WTC11 (cell line): ENCODE measurements around the gene SLAMF6. TPM values are rescaled to one million over a fixed set of nuclear protein-coding genes. Genes with fewer than 3 reads are reported as not detected.
A peak's percentile ranks its signal among the peaks of the same experiment; 100 is the strongest.

Experiments
- ATAC-seq: fragments of 200-7000 bp; cut with Tn5 transposase; 2 replicates; pipeline ENCODE4 v1.10.0; 2021; ENCODE audit warnings: mild to moderate bottlenecking, moderate library complexity
- CTCF ChIA-PET: fragments of 300-600 bp; sonication (Branson Sonifier 250); formaldehyde crosslinking; loops from one replicate; lab custom pipeline; 2021; ENCODE audit warnings: antibody characterized with exemption; lab: Charles Lee
- POLR2A ChIA-PET: fragments of 350-600 bp; sonication (Branson Sonifier 250); formaldehyde crosslinking; loops from one replicate; lab custom pipeline; 2021; ENCODE audit warnings: antibody characterized with exemption; lab: Charles Lee
- DNase-seq: peaks from one replicate; pipeline ENCODE4 v3.0.0; 2021; ENCODE audit warnings: low spot score
- H3K27ac Mint-ChIP-seq: 2 replicates; pipeline ENCODE4 v1.8.0; 2021; ENCODE audit warnings: mixed read lengths
- H3K27me3 Mint-ChIP-seq: 2 replicates; pipeline ENCODE4 v1.8.0; 2021; ENCODE audit warnings: low read depth, mild to moderate bottlenecking, moderate library complexity, mixed read lengths
- H3K36me3 Mint-ChIP-seq: 2 replicates; pipeline ENCODE4 v1.8.0; 2021; ENCODE audit warnings: mixed read lengths
- H3K4me1 Mint-ChIP-seq: 2 replicates; pipeline ENCODE4 v1.8.0; 2022; ENCODE audit warnings: mixed read lengths
- H3K4me3 Mint-ChIP-seq: 2 replicates; pipeline ENCODE4 v1.8.0; 2021; ENCODE audit warnings: mild to moderate bottlenecking, moderate library complexity, mixed read lengths
- H3K9me3 Mint-ChIP-seq: 2 replicates; pipeline ENCODE4 v1.8.0; 2021; ENCODE audit warnings: mixed read lengths
- CBFB ChIP-seq: sonication (generic); formaldehyde crosslinking; IDR thresholded peaks from 2 replicates; pipeline ENCODE4 v1.8.1; 2022; ENCODE audit warnings: mild to moderate bottlenecking, low read depth, missing genetic modification reagents
- CREM ChIP-seq: sonication (generic); formaldehyde crosslinking; IDR thresholded peaks from 2 replicates; pipeline ENCODE4 v1.8.1; 2022; ENCODE audit warnings: mild to moderate bottlenecking, missing genetic modification reagents, moderate library complexity
- ELF4 ChIP-seq: sonication (generic); formaldehyde crosslinking; IDR thresholded peaks from 2 replicates; pipeline ENCODE4 v1.8.1; 2022; ENCODE audit warnings: low read depth, mild to moderate bottlenecking, moderate library complexity, missing genetic modification reagents
- FOXJ3 ChIP-seq: sonication (generic); formaldehyde crosslinking; IDR thresholded peaks from 2 replicates; pipeline ENCODE4 v1.9.0; 2021; ENCODE audit warnings: missing genetic modification reagents, mild to moderate bottlenecking, borderline replicate concordance
- GABPB1 ChIP-seq: sonication (generic); formaldehyde crosslinking; IDR thresholded peaks from 2 replicates; pipeline ENCODE4 v1.8.1; 2023; ENCODE audit warnings: mild to moderate bottlenecking, missing genetic modification reagents
- GRHL2 ChIP-seq: fragments of 250-450 bp; sonication (Bioruptor Pico); IDR thresholded peaks from 2 replicates; pipeline ENCODE4 v1.8.0; 2022; ENCODE audit warnings: mild to moderate bottlenecking, moderate library complexity; ENCODE audit not compliant: insufficient replicate concordance, severe bottlenecking
- HMGA2 ChIP-seq: fragments of 250-450 bp; sonication (Bioruptor Pico); IDR thresholded peaks from 2 replicates; pipeline ENCODE4 v1.4.0; 2021; ENCODE audit warnings: mild to moderate bottlenecking, moderate library complexity
- NFATC4 ChIP-seq: fragments of 250-450 bp; sonication (Bioruptor Pico); IDR thresholded peaks from 2 replicates; pipeline ENCODE4 v1.9.0; 2021; ENCODE audit warnings: mild to moderate bottlenecking
- NR3C1 ChIP-seq: sonication (generic); formaldehyde crosslinking; conservative IDR thresholded peaks from 2 replicates; pipeline ENCODE4 v1.8.1; 2023; ENCODE audit warnings: low read depth, mild to moderate bottlenecking, missing genetic modification reagents
- RELA ChIP-seq: sonication (generic); formaldehyde crosslinking; IDR thresholded peaks from 2 replicates; pipeline ENCODE4 v1.8.1; 2022; ENCODE audit warnings: missing genetic modification reagents, mild to moderate bottlenecking, borderline replicate concordance
- RORB ChIP-seq: fragments of 250-450 bp; sonication (Bioruptor Pico); IDR thresholded peaks from 2 replicates; pipeline ENCODE4 v1.9.0; 2021; ENCODE audit warnings: mild to moderate bottlenecking
- TEAD4 ChIP-seq: sonication (generic); formaldehyde crosslinking; IDR thresholded peaks from 2 replicates; pipeline ENCODE4 v1.8.0; 2022; ENCODE audit warnings: mild to moderate bottlenecking, missing genetic modification reagents
- ZBTB21 ChIP-seq: sonication (generic); formaldehyde crosslinking; IDR thresholded peaks from 2 replicates; pipeline ENCODE4 v1.8.1; 2023; ENCODE audit warnings: mild to moderate bottlenecking, missing genetic modification reagents, borderline replicate concordance
- ZNF423 ChIP-seq: fragments of 250-450 bp; sonication (Bioruptor Pico); IDR thresholded peaks from 2 replicates; pipeline ENCODE4 v2.1.2; 2022; ENCODE audit warnings: mild to moderate bottlenecking, moderate library complexity
- total RNA-seq: library from RNA; stranded (reverse); gene quantifications from 3 replicates; pipeline ENCODE4 v1.2.3, GENCODE V29; 2021
- TF ChIP-seq, protein P1 (sequence below): fragments of 200-600 bp; IDR thresholded peaks from 2 replicates; pipeline ENCODE4 v1.8.0; 2022; ENCODE audit warnings: antibody characterized with exemption
- TF ChIP-seq, protein P2 (sequence below): sonication (generic); formaldehyde crosslinking; IDR thresholded peaks from 2 replicates; pipeline ENCODE4 v1.8.1; 2023; ENCODE audit warnings: mild to moderate bottlenecking, missing genetic modification reagents, moderate library complexity
- TF ChIP-seq, protein P3 (sequence below): sonication (generic); formaldehyde crosslinking; IDR thresholded peaks from 2 replicates; pipeline ENCODE4 v1.8.0; 2023; ENCODE audit warnings: missing genetic modification reagents, mild to moderate bottlenecking, borderline replicate concordance
- TF ChIP-seq, protein P4 (sequence below): sonication (generic); formaldehyde crosslinking; IDR thresholded peaks from 2 replicates; pipeline ENCODE4 v1.8.0; 2022; ENCODE audit warnings: mild to moderate bottlenecking, missing genetic modification reagents
- TF ChIP-seq, protein P5 (sequence below): fragments of 250-450 bp; sonication (Bioruptor Pico); conservative IDR thresholded peaks from 2 replicates; pipeline ENCODE4 v1.9.0; 2021; ENCODE audit warnings: mild to moderate bottlenecking

Gene SLAMF6
- total RNA-seq, 1 experiment from 2014 or later, result not detected

DNA sequence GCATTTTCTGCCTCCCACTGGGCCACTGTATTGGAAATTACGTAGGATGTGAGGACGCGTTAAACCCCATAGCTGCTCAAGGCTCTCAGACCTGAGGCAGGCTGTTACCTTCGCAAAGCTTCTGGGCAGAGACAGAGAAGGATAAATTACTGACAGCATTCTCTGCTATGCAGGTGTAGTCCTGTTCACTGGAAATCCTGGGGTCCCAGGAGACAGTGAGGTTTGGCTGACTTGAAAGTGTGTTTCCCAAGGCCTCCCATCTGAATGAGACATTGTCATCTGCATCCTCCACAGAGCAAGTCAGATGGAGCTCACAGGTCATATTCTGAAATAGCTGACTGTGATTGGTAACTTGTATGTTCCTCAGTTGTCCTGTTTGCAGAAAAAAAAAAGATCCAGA is 32.0 kb downstream of the SLAMF6 start:
- H3K9me3 Mint-ChIP-seq, result no peaks in the 10 kb centered on the region
- ChIA-PET CTCF (no interaction called here), POLR2A (no interaction called here)
- H3K4me1 Mint-ChIP-seq, result peaks cover 12% of the 10 kb centered on the region
- H3K27ac Mint-ChIP-seq, result no peak overlapping the region
- no peaks in the 10 kb centered on the region for H3K27me3 Mint-ChIP-seq
- ATAC-seq, result peak; percentile 43
- peak; percentile 14 for DNase-seq
- H3K4me3 Mint-ChIP-seq, result no peak overlapping the region
- TF ChIP-seq NR3C1 (CRISPR knock-in tag) (no peak), RORB (CRISPR knock-in tag) (no peak), ELF4 (CRISPR knock-in tag) (no peak), TEAD4 (CRISPR knock-in tag) (no peak), GRHL2 (no peak), NFATC4 (no peak), ZBTB21 (CRISPR knock-in tag) (no peak), HMGA2 (CRISPR knock-in tag) (no peak), RELA (CRISPR knock-in tag) (no peak), FOXJ3 (CRISPR knock-in tag) (no peak), GABPB1 (no peak), CBFB (CRISPR knock-in tag) (no peak), CREM (CRISPR knock-in tag) (no peak), ZNF423 (CRISPR knock-in tag) (no peak)
- TF ChIP-seq, protein P1, sequence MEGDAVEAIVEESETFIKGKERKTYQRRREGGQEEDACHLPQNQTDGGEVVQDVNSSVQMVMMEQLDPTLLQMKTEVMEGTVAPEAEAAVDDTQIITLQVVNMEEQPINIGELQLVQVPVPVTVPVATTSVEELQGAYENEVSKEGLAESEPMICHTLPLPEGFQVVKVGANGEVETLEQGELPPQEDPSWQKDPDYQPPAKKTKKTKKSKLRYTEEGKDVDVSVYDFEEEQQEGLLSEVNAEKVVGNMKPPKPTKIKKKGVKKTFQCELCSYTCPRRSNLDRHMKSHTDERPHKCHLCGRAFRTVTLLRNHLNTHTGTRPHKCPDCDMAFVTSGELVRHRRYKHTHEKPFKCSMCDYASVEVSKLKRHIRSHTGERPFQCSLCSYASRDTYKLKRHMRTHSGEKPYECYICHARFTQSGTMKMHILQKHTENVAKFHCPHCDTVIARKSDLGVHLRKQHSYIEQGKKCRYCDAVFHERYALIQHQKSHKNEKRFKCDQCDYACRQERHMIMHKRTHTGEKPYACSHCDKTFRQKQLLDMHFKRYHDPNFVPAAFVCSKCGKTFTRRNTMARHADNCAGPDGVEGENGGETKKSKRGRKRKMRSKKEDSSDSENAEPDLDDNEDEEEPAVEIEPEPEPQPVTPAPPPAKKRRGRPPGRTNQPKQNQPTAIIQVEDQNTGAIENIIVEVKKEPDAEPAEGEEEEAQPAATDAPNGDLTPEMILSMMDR, result no peak
- TF ChIP-seq, protein P2, sequence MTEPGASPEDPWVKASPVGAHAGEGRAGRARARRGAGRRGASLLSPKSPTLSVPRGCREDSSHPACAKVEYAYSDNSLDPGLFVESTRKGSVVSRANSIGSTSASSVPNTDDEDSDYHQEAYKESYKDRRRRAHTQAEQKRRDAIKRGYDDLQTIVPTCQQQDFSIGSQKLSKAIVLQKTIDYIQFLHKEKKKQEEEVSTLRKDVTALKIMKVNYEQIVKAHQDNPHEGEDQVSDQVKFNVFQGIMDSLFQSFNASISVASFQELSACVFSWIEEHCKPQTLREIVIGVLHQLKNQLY (CRISPR knock-in tag), result no peak
- TF ChIP-seq, protein P3, sequence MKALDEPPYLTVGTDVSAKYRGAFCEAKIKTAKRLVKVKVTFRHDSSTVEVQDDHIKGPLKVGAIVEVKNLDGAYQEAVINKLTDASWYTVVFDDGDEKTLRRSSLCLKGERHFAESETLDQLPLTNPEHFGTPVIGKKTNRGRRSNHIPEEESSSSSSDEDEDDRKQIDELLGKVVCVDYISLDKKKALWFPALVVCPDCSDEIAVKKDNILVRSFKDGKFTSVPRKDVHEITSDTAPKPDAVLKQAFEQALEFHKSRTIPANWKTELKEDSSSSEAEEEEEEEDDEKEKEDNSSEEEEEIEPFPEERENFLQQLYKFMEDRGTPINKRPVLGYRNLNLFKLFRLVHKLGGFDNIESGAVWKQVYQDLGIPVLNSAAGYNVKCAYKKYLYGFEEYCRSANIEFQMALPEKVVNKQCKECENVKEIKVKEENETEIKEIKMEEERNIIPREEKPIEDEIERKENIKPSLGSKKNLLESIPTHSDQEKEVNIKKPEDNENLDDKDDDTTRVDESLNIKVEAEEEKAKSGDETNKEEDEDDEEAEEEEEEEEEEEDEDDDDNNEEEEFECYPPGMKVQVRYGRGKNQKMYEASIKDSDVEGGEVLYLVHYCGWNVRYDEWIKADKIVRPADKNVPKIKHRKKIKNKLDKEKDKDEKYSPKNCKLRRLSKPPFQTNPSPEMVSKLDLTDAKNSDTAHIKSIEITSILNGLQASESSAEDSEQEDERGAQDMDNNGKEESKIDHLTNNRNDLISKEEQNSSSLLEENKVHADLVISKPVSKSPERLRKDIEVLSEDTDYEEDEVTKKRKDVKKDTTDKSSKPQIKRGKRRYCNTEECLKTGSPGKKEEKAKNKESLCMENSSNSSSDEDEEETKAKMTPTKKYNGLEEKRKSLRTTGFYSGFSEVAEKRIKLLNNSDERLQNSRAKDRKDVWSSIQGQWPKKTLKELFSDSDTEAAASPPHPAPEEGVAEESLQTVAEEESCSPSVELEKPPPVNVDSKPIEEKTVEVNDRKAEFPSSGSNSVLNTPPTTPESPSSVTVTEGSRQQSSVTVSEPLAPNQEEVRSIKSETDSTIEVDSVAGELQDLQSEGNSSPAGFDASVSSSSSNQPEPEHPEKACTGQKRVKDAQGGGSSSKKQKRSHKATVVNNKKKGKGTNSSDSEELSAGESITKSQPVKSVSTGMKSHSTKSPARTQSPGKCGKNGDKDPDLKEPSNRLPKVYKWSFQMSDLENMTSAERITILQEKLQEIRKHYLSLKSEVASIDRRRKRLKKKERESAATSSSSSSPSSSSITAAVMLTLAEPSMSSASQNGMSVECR (CRISPR knock-in tag), result no peak
- TF ChIP-seq, protein P4, sequence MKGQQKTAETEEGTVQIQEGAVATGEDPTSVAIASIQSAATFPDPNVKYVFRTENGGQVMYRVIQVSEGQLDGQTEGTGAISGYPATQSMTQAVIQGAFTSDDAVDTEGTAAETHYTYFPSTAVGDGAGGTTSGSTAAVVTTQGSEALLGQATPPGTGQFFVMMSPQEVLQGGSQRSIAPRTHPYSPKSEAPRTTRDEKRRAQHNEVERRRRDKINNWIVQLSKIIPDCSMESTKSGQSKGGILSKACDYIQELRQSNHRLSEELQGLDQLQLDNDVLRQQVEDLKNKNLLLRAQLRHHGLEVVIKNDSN (CRISPR knock-in tag), result no peak
- TF ChIP-seq, protein P5, sequence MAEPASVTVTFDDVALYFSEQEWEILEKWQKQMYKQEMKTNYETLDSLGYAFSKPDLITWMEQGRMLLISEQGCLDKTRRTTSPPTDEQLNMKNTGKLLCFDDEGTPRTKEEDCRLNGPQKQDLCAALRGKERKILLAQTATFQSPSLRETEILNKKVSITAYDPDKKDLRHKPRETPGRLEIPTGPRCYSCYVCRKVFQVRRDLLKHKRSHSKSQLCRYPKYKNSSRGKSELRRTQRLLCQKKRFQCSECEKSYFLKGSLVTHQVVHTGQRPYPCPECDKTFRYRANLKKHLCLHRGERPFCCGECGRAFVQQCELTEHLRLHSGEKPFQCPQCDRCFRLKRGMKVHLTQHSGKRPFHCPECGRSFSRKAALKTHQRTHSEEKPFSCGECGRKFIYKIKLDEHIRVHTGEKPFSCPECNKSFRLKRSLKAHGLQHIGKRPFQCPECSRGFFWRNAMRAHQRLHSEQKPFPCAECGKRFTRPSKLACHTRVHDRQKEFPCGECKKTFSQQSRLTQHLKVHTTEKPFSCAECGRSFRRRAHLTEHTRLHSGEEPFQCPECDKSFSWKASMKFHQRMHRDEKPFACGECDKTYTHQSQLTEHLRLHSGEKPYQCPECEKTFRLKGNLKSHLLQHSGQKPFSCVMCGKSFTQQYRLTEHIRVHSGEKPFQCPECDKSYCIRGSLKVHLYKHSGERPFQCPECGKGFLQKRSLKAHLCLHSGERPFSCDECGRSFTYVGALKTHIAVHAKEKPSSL (CRISPR knock-in tag), result no peak
- H3K36me3 Mint-ChIP-seq, result peaks cover 2% of the 10 kb centered on the region; the same call in 1 of the 2 replicates
